Right hindlimb (tissue), 1 donor: ENCODE measurements around the gene GRIP2.

Experiments
- DNase-seq: peaks from one replicate; pipeline ENCODE4 v3.0.0-alpha.2; 2018

Gene GRIP2

DNA sequence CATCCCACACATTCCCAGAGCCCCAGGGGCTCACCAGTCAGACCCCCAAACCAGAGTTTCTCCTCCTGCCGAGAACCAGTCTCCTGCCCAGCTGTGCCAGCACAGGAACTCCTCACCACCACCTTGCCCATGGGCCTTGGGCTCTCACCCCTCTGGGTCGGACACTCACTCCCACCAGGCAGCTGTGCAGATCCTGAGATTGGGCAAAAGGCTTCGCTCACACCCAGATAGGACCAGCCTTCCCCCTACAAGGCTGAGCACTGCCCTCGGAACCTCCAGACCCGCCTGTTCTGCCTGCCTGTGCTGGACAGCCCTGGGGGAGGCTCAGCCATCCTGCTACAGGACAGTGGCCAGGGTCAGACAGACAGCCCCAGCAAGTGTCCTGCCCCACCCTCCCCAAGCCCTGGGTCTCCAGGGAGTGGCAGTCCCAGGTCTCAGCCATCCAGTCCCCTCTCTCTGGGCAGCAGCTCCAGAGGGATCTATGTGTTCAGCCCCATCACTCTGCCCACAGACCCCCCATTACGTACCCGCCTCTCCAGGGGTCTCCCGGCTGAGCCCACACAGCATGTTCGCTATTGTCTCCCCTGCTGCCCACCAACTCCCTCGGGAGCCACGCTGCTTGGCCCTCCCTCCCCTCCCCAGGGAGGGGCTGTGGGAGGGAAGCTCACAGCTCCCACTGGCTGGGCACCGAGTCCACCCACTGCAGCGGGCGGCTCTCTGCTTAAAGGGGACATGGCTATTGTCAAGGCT is at the start of gene GRIP2:
TSS of gene GRIP2 (minus strand) at position 601 of the 750 bp plus-strand sequence. CDS start at position 567, 34 bp downstream.
- DNase-seq: no peak

DNA sequence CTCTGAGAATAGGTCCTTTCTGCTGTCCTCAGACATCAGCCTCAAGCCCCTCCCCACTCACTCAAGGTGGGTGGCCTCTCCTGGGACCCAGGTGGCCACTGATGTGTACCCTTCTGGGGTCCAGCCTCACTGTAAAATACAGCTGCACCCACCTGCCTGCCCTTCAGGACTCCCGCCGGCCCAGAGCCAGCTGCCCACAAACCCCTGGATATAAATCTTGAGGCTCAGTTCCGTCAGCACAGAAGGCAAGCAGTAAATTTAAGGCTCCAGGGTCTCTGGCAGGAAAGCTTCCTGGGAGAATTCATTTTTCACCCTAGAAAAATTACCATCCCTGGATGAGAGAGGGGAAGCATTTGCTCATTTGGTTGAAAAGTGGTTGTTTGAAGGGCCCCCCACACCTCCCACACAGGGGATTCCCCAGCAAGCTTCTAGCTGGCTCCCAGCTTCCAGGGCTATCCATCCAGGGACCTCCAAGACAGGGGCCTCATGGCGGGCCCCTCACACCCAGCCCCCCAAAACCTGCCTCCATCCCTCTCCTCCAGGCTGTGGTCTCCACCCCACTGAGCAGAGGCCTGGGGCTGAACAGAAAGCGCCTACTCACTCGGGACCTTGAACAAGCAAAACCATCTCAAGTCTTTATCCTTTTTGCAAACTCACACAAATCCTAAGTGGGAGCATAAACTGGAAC is 48.4 kb upstream of the GRIP2 start:
- DNase-seq: no peak

DNA sequence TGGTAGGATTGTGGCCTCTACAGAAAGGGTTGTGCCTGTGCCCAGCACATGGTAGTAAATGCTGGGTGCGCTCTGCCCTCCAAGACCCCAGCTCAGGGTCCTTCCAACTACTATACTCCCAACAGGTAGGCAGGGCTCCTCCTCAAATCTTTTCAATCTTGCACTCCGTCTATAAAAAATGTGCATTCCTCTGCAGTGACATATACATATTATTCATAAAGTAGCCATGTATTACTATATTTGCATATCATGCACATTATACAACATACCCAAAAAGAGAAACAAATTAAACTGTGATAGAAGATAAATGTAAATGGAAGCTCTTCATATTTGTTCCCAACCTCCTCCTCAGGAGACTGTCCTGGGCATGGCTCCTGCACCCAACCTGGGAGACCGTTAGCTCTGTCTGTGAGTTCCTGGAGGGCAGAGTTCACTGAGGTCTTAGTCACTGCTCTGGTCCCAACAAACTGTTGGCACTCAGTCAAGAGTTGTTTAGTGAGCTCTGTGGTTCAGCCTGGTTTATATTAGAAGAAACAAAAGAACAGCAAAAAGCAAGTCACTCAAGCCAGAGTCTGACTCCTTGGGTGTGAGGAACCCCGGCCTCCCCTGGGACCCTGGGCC is 47.7 kb upstream of the GRIP2 start:
- DNase-seq: no peak

DNA sequence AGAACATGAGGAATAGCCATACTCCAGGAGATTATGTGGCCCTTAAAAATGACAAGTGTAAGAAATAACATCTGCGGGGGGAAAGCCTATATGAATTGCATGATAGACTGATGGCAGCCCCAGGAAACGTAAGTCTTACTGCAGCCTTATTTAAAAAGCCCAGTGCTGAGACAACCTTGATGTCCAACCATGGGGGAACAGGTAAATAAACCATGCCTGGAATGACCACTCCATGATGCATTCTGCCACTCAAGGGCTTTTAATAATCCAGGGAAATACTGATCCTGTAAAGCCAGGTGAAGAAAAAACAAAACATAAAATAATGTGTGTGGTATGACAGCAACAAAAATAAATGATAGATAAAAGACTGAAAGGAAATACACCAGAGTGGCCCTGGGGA is 46.5 kb upstream of the GRIP2 start:
- DNase-seq: no peak

GRCh38 chr3:14583548-14584091 is 43.5 kb upstream of the GRIP2 start:
- no peak for DNase-seq

DNA sequence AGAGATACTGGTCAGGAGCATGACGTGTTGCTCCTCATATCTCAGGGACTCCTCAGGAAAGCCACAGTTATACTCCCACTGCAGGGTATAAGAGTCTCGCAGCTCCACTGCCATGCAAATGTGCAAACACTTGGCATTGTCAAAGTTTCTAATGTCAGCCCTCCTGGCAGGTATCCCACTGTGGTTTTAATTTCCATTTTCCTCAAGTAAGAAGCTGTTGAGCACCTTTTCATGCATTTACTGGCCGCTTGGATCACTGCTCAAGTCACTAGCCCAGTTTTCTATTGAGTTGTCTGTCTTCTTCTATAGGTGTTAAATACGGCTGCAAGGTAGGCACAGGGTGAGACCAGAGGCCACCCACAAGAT is 41.9 kb upstream of the GRIP2 start:
- no peak for DNase-seq

GRCh38 chr3:14581334-14582044 is 41.3 kb upstream of the GRIP2 start:
- DNase-seq: no peak

DNA sequence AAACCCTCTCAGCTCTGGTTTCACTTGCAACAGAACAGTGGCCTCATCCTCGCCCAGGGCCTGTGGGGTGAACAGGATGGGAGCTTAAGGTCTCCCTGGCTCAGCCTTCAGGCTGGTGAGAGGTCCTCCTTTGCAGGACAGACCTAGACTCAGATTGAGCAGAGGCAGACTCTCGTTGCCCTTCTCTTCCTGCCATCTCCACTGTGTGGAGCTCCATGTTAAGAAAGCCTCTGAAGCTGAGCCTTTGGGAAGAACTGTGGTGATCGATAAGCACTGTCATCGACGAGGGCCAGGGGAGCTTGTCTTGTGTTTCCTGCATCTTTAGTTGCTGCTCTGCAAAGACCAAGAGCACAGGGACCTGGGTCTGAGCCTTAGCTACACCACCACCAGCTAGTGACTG is 37.8 kb upstream of the GRIP2 start:
- no peak for DNase-seq

DNA sequence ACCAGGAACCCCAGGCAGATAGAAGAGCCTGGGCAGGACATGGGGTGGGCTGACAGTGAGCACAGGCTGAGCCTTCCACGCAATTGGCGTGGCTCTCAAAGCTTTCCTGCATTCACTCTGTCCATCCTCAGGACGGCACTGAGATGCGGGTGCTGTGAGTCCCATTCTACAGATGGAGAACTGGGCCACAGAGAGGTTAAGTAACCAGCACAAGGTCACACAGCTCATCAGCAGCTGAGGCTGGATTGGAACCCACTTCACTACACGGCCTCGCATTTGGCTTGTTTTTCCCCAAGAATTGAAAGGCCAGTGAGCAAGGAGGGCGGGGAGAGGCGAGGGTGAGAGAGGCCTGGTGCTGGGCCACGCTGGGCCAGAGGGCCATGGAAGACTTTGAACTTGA is 36.0 kb upstream of the GRIP2 start:
- DNase-seq: no peak

DNA sequence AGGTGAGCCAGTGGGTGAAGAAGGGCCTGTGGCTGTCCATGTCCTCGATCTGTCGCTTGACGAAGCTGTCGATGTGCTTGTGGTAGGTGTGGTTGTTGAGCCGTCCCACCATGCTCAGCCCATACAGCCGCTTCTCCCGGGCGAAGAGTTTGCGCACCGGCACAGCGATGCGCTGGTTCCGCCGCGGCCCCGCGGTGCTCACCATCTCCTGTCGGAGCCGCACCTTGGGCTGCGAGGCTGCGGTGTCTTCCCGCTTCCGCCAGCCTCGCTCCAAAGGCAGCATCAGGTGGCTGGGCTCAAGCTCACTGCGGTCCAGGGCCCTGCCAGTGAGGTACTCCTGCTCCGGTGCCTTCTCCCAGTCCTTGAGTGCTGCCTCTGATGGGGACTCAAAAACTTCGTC is 34.0 kb upstream of the GRIP2 start:
- no peak for DNase-seq

- no peak for DNase-seq
Observed at GRCh38 chr3:14573706-14574105, 33.6 kb upstream of the GRIP2 start.

- no peak for DNase-seq
Observed at GRCh38 chr3:14570864-14571263, 30.7 kb upstream of the GRIP2 start.

- DNase-seq: no peak
Observed at GRCh38 chr3:14570089-14570488, 29.9 kb upstream of the GRIP2 start.

GRCh38 chr3:14569474-14570000 is 29.4 kb upstream of the GRIP2 start:
- DNase-seq: no peak

DNA sequence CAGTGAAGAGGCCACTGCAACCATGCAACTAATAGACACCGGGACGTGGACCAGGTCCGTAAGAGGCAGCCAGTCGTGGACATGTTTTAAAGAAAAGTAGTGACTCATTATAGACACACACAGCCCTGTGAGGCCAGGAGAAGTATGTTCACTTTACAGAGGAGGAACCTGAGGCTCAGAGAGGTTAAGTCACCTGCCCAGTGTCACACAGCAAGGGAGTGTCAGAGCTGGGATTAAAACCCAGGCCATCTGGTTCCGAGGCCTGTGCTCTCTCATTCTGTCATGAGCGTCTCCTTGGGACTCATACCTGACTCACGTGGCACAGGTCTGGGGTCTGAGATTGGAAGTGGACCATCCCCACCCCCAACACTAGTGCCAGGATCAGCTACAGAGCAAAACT is 28.1 kb upstream of the GRIP2 start:
- no peak for DNase-seq

DNA sequence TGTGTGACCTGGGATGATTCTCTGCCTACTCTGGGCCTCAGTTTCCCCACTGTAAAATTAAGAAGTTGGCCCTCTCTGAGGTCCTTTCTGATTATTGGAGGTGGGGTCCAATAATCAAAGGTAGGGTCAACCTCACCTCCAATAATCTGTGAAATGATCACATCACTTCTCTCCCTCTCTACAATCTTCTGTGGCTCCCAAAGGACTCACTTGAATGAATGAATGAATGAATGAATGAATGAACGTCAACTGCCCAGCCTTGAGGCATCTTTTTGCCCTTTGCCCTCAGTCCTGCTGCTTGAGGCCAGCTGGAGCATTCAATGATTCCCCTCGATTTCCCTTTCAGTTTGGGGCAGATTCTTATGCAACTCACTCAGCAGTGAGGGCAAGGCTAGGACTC is 26.7 kb upstream of the GRIP2 start:
- DNase-seq: no peak

- peak; percentile 54 for DNase-seq
Observed at GRCh38 chr3:14565868-14566588, 25.9 kb upstream of the GRIP2 start.

- no peak for DNase-seq
Observed at GRCh38 chr3:14564741-14565140, 24.6 kb upstream of the GRIP2 start.

- no peak for DNase-seq
Observed at GRCh38 chr3:14563946-14564539, 23.9 kb upstream of the GRIP2 start.

DNA sequence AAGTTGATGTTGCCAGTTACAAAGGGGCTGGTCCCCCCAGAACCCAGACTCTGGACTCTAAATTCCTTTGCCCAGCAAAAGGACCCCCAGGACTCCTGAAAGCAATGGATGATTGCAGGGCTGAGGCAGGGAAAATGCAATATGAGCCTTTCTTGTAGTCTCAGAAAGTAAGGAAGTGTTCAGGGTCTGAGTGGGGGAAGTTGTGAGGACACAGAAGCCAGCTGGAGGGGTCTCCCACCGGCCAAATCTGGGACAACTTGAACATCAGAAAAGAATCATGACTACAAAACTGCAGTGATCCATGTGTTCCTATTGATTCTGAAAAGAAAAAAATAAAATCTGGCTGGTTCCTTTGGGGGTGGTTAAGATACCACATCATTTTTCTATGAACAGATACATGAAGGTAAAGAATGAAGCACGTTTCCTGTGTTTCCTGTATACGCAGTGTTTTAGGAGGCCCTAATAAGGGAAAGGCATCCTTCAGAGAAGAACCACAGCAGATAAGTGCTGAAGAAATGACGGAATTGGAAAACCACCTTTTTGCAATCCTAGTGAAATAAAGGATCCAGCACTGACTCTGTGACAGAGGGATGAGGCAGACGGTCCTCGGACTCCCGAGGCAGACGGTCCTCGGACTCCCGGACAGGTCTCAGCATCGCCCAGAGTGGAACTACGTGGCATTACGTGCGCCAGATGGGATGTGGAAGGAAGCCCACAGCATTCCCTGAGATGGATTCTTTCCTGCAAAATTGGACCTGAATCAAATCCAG is 22.2 kb upstream of the GRIP2 start:
- DNase-seq: no peak
